ENCODE measurements around the gene ZNF564. TPM values are rescaled to one million over a fixed set of nuclear protein-coding genes. Genes with fewer than 3 reads are reported as not detected.
"Not testable (repeated sequence)": the region's sequence is repeated elsewhere in the genome, so short reads cannot be mapped to it uniquely, and the experiment has no call there.

The ZNF564 gene
- total RNA-seq, 1 experiment from 2014 or later, result 5.1 TPM

GRCh38 chr19:12567951-12568350, 16.7 kb upstream of the ZNF564 start:
- POLR2A ChIA-PET, result interaction anchor here (1.4 to 1.8 kb wide), 2 partner anchors 16 to 43 kb away, joined by 3 to 7 read pairs; partner anchors contain the start of genes ZNF490 and ZNF791
- DNase-seq (ENCODE audit: unreplicated experiment), result no peak
- H3K27me3 Mint-ChIP-seq (ENCODE audit: insufficient read depth, unreplicated experiment), result no peaks in the 10 kb centered on the region
- no peak overlapping the region for H3K27ac Mint-ChIP-seq (ENCODE audit: low read depth, unreplicated experiment)
- H3K4me1 Mint-ChIP-seq (ENCODE audit: insufficient read depth, unreplicated experiment), result peaks cover 6% of the 10 kb centered on the region
- H3K4me3 Mint-ChIP-seq (ENCODE audit: unreplicated experiment), result no peak overlapping the region
- intact Hi-C loops (cut with micrococcal nuclease), result no loop called here
- H3K36me3 Mint-ChIP-seq (ENCODE audit: insufficient read depth, unreplicated experiment), result no peaks in the 10 kb centered on the region
- TF ChIP-seq CTCF (IDR thresholded peaks at IDR 0.05; ENCODE audit: unreplicated experiment), result no peak
- BruUV-seq (replicated peaks), result no TSS peak
- CTCF ChIA-PET, result interaction anchor here (0.6 to 0.9 kb wide), 4 partner anchors 10 to 1991 kb away, joined by 3 to 5 read pairs (median 4); no protein-coding TSS in a partner anchor
- H3K9me3 Mint-ChIP-seq (ENCODE audit: unreplicated experiment), result no peaks in the 10 kb centered on the region

- POLR2A ChIA-PET; CTCF ChIA-PET; H3K27me3 Mint-ChIP-seq (ENCODE audit: insufficient read depth, unreplicated experiment); H3K4me3 Mint-ChIP-seq (ENCODE audit: unreplicated experiment); H3K9me3 Mint-ChIP-seq (ENCODE audit: unreplicated experiment); DNase-seq (ENCODE audit: unreplicated experiment); H3K4me1 Mint-ChIP-seq (ENCODE audit: insufficient read depth, unreplicated experiment); H3K27ac Mint-ChIP-seq (ENCODE audit: low read depth, unreplicated experiment); BruUV-seq (replicated peaks); intact Hi-C loops (cut with micrococcal nuclease); H3K36me3 Mint-ChIP-seq (ENCODE audit: insufficient read depth, unreplicated experiment): not testable (repeated sequence)
Observed at GRCh38 chr19:12566380-12566779, 15.1 kb upstream of the ZNF564 start.

GRCh38 chr19:12564016-12564664, 12.9 kb upstream of the ZNF564 start:
- no TSS peak for BruUV-seq (replicated peaks)
- Mint-ChIP-seq H3K27ac (ENCODE audit: low read depth, unreplicated experiment) (no peak overlapping the region), H3K36me3 (ENCODE audit: insufficient read depth, unreplicated experiment) (no peaks in the 10 kb centered on the region), H3K4me3 (ENCODE audit: unreplicated experiment) (no peak overlapping the region), H3K27me3 (ENCODE audit: insufficient read depth, unreplicated experiment) (no peaks in the 10 kb centered on the region), H3K9me3 (ENCODE audit: unreplicated experiment) (no peaks in the 10 kb centered on the region), H3K4me1 (ENCODE audit: insufficient read depth, unreplicated experiment) (peaks cover 6% of the 10 kb centered on the region)
- POLR2A ChIA-PET, result interaction anchor here (0.6 to 1.4 kb wide), 2 partner anchors 47 to 163 kb away, joined by 5 to 6 read pairs; partner anchors contain the start of genes ZNF490, ZNF791 and ZNF799
- DNase-seq (ENCODE audit: unreplicated experiment), result peak; percentile 86
- intact Hi-C loops (cut with micrococcal nuclease), result loop anchor here (1.0 kb wide), 2 partner anchors 108 to 283 kb away; no protein-coding TSS in a partner anchor
- TF ChIP-seq CTCF (IDR thresholded peaks at IDR 0.05; ENCODE audit: unreplicated experiment), result peak; percentile 88
- CTCF ChIA-PET, result interaction anchor here (0.6 to 2.8 kb wide), 17 partner anchors 8 to 1202 kb away, joined by 3 to 15 read pairs (median 3); partner anchors contain the start of gene ZNF564

- Mint-ChIP-seq H3K4me3 (ENCODE audit: unreplicated experiment) (no peak overlapping the region), H3K36me3 (ENCODE audit: insufficient read depth, unreplicated experiment) (peaks cover 5% of the 10 kb centered on the region), H3K9me3 (ENCODE audit: unreplicated experiment) (no peaks in the 10 kb centered on the region), H3K27ac (ENCODE audit: low read depth, unreplicated experiment) (no peak overlapping the region), H3K27me3 (ENCODE audit: insufficient read depth, unreplicated experiment) (no peaks in the 10 kb centered on the region), H3K4me1 (ENCODE audit: insufficient read depth, unreplicated experiment) (peaks cover 6% of the 10 kb centered on the region)
- BruUV-seq (replicated peaks), result no TSS peak
- intact Hi-C loops (cut with micrococcal nuclease), result no loop called here
- no peak for DNase-seq (ENCODE audit: unreplicated experiment)
- TF ChIP-seq CTCF (IDR thresholded peaks at IDR 0.05; ENCODE audit: unreplicated experiment), result no peak
- ChIA-PET POLR2A (interaction anchor here (0.5 kb wide), 1 partner anchor 450 kb away, joined by 3 read pairs; no protein-coding TSS in a partner anchor), CTCF (no interaction called here)
Observed at GRCh38 chr19:12555456-12555930, 4.2 kb upstream of the ZNF564 start.

All from MCF 10A (cell line).